Mesothelial cell of epicardium (in vitro differentiated cells): Measurements from ENCODE around the gene DPAGT1. TPM values are rescaled to one million over a fixed set of nuclear protein-coding genes. Genes with fewer than 3 reads are reported as not detected.
"Not testable (repeated sequence)": the region's sequence is repeated elsewhere in the genome, so short reads cannot be mapped to it uniquely, and the experiment has no call there.

ENCODE experiments used
- DNase-seq, 2 experiments: peaks; one replicate each; pipeline ENCODE4 v3.0.0; 2021; ENCODE audit warnings: low spot score in 2 of 2; ENCODE audit not compliant: unreplicated experiment in 2 of 2
- H3K27ac Mint-ChIP-seq: 2 replicates; pipeline ENCODE4 v1.8.0; 2021; ENCODE audit warnings: mixed read lengths
- H3K27me3 Mint-ChIP-seq: 2 replicates; pipeline ENCODE4 v1.8.0; 2021; ENCODE audit warnings: low read depth, mixed read lengths
- H3K36me3 Mint-ChIP-seq: 2 replicates; pipeline ENCODE4 v1.8.0; 2021; ENCODE audit warnings: mixed read lengths
- H3K4me1 Mint-ChIP-seq: 2 replicates; pipeline ENCODE4 v1.8.0; 2021; ENCODE audit warnings: mixed read lengths
- H3K4me3 Mint-ChIP-seq: 2 replicates; pipeline ENCODE4 v1.8.0; 2021; ENCODE audit warnings: mild to moderate bottlenecking, moderate library complexity, mixed read lengths
- H3K9me3 Mint-ChIP-seq: 2 replicates; pipeline ENCODE4 v1.8.0; 2021; ENCODE audit warnings: mixed read lengths
- CTCF ChIP-seq: fragments of 200-600 bp; sonication (generic); IDR thresholded peaks from one replicate; pipeline ENCODE4 v1.5.0; 2021; ENCODE audit warnings: antibody characterized with exemption; ENCODE audit not compliant: unreplicated experiment
- total RNA-seq: library from RNA; stranded (reverse); gene quantifications from 3 replicates; pipeline ENCODE4 v1.2.1, GENCODE V29; 2021

Gene DPAGT1
- total RNA-seq, 1 donor from 2014 or later: 47.7 TPM

GRCh38 chr11:119077839-119078238 is 23.8 kb downstream of the DPAGT1 start:
- Mint-ChIP-seq H3K9me3 (no peaks in the 10 kb centered on the region), H3K36me3 (peaks cover 35% of the 10 kb centered on the region), H3K27me3 (no peaks in the 10 kb centered on the region)

GRCh38 chr11:119067371-119068222 is 34.1 kb downstream of the DPAGT1 start, which contains the start of gene VPS11:
TSS of gene VPS11 (plus strand) at chr11:119067818. CDS start at chr11:119067824, 6 bp downstream.
- Mint-ChIP-seq H3K4me1 (peaks cover 17% of the 10 kb centered on the region), H3K27ac (peak within 1 kb of the TSS; percentile 96), H3K27me3 (no peaks in the 10 kb centered on the region), H3K4me3 (peak within 1 kb of the TSS; percentile 90), H3K9me3 (no peaks in the 10 kb centered on the region), H3K36me3 (peaks cover 4% of the 10 kb centered on the region)
- peak; percentile 97 to 98 for DNase-seq
- no peak for TF ChIP-seq CTCF

More at GRCh38 chr11:119077839-119078238, 23.8 kb downstream of the DPAGT1 start:
- Mint-ChIP-seq H3K4me1 (no peaks in the 10 kb centered on the region), H3K27ac (no peak overlapping the region), H3K4me3 (no peak overlapping the region)
- no peak for TF ChIP-seq CTCF
- DNase-seq: no peak

GRCh38 chr11:119065369-119065768 is 36.3 kb downstream of the DPAGT1 start:
- DNase-seq: no peak

GRCh38 chr11:119062779-119063178 is 38.9 kb downstream of the DPAGT1 start:
- H3K4me1 Mint-ChIP-seq: peaks cover 15% of the 10 kb centered on the region
- TF ChIP-seq CTCF: no peak

More at GRCh38 chr11:119065369-119065768, 36.3 kb downstream of the DPAGT1 start:
- peaks cover 17% of the 10 kb centered on the region for H3K4me1 Mint-ChIP-seq
- H3K27ac Mint-ChIP-seq: no peak overlapping the region
- no peak for TF ChIP-seq CTCF
- H3K27me3 Mint-ChIP-seq: no peaks in the 10 kb centered on the region
- no peak overlapping the region for H3K4me3 Mint-ChIP-seq
- no peaks in the 10 kb centered on the region for H3K9me3 Mint-ChIP-seq
- peaks cover 4% of the 10 kb centered on the region for H3K36me3 Mint-ChIP-seq

GRCh38 chr11:119061256-119061655 is 40.4 kb downstream of the DPAGT1 start:
- H3K27ac Mint-ChIP-seq: no peak overlapping the region
- peaks cover 2% of the 10 kb centered on the region for H3K36me3 Mint-ChIP-seq
- no peak overlapping the region for H3K4me3 Mint-ChIP-seq
- DNase-seq: no peak
- H3K9me3 Mint-ChIP-seq: no peaks in the 10 kb centered on the region
- no peaks in the 10 kb centered on the region for H3K27me3 Mint-ChIP-seq
- H3K4me1 Mint-ChIP-seq: peaks cover 10% of the 10 kb centered on the region
- no peak for TF ChIP-seq CTCF

More at GRCh38 chr11:119062779-119063178, 38.9 kb downstream of the DPAGT1 start:
- no peaks in the 10 kb centered on the region for H3K9me3 Mint-ChIP-seq
- H3K27me3 Mint-ChIP-seq: no peaks in the 10 kb centered on the region
- H3K36me3 Mint-ChIP-seq: peaks cover 2% of the 10 kb centered on the region
- H3K27ac Mint-ChIP-seq: no peak overlapping the region
- no peak overlapping the region for H3K4me3 Mint-ChIP-seq
- DNase-seq: no peak

GRCh38 chr11:119059128-119059527 is 42.5 kb downstream of the DPAGT1 start:
- H3K27ac Mint-ChIP-seq, H3K9me3 Mint-ChIP-seq, DNase-seq, H3K27me3 Mint-ChIP-seq, H3K4me3 Mint-ChIP-seq, H3K36me3 Mint-ChIP-seq: not testable (repeated sequence)
- H3K4me1 Mint-ChIP-seq: peaks cover 17% of the 10 kb centered on the region
